Tibial nerve (tissue), 4 donors: ENCODE results near the gene NHEJ1. TPM values are rescaled to one million over a fixed set of nuclear protein-coding genes. Genes with fewer than 3 reads are reported as not detected.
A peak's percentile ranks its signal among the peaks of the same experiment; 100 is the strongest.

Source experiments
- DNase-seq, 2 donors: peaks; one replicate each; pipeline ENCODE4 v3.0.0-alpha.2; 2019; ENCODE audit warnings: low spot score in 2 of 2
- H3K27ac ChIP-seq, 4 donors: fragments of 200-600 bp; sonication (generic) in 3 of 4; one replicate each; pipeline ENCODE4 v1.5.1; 2017 to 2019; ENCODE audit warnings: mild to moderate bottlenecking in 1 of 4
- H3K27me3 ChIP-seq, 2 donors: fragments of 200-600 bp; sonication (generic) in 1 of 2; one replicate each; pipeline versions ENCODE4 v1.5.1 to v1.6.0; 2017 to 2019
- H3K36me3 ChIP-seq, 3 donors: fragments of 200-600 bp; sonication (generic); one replicate each; pipeline ENCODE4 v1.5.1; 2018 to 2019
- H3K4me1 ChIP-seq, 4 donors: fragments of 200-600 bp; sonication (generic) in 3 of 4; one replicate each; pipeline ENCODE4 v1.5.1; 2017 to 2019
- H3K4me3 ChIP-seq, 4 donors: fragments of 200-600 bp; sonication (generic) in 3 of 4; one replicate each; pipeline ENCODE4 v1.5.1; 2017 to 2019; ENCODE audit warnings: mild to moderate bottlenecking in 1 of 4, moderate library complexity in 1 of 4
- H3K9me3 ChIP-seq, 4 donors: fragments of 200-600 bp; sonication (generic) in 3 of 4; one replicate each; pipeline ENCODE4 v1.5.1; 2017 to 2019
- EP300 ChIP-seq, 2 donors: sonication (generic); formaldehyde crosslinking; IDR thresholded peaks; one replicate each; pipeline ENCODE4 v1.6.1; 2017; ENCODE audit warnings: antibody characterized with exemption in 2 of 2, mild to moderate bottlenecking in 1 of 2
- POLR2A ChIP-seq, 2 donors: fragments of 450-650 bp; IDR thresholded peaks; one replicate each; pipeline ENCODE4 v1.6.1; 2017; ENCODE audit warnings: antibody characterized with exemption in 2 of 2, mild to moderate bottlenecking in 2 of 2, moderate library complexity in 2 of 2
- WGBS, 2 donors: methylation state at CpG; one replicate each; pipeline ENCODE4 v1.1.5; 2018; 5-methylcytosine and 5-hydroxymethylcytosine counted together
- total RNA-seq, 4 donors: library from RNA; depleted of rRNA; stranded (reverse); fragments of >200 nt; gene quantifications; one replicate each; pipeline ENCODE4 v1.1.0, GENCODE V29; 2016
- TF ChIP-seq, protein P1 (sequence below), 5 experiments: fragments of 200-600 bp in 3 of 5; fragments of 450-650 bp in 2 of 5; sonication (generic) in 3 of 5; IDR thresholded peaks; one replicate each; pipeline ENCODE4 v1.5.1; 2016 to 2019; ENCODE audit warnings: antibody characterized with exemption in 5 of 5, mild to moderate bottlenecking in 3 of 5, moderate library complexity in 2 of 5

NHEJ1 gene
- total RNA-seq, 4 donors from 2014 or later, result 12.9 to 27.4 (median 17.6) TPM

GRCh38 chr2:219084791-219085190, 75.8 kb downstream of the NHEJ1 start:
- TF ChIP-seq, protein P1, sequence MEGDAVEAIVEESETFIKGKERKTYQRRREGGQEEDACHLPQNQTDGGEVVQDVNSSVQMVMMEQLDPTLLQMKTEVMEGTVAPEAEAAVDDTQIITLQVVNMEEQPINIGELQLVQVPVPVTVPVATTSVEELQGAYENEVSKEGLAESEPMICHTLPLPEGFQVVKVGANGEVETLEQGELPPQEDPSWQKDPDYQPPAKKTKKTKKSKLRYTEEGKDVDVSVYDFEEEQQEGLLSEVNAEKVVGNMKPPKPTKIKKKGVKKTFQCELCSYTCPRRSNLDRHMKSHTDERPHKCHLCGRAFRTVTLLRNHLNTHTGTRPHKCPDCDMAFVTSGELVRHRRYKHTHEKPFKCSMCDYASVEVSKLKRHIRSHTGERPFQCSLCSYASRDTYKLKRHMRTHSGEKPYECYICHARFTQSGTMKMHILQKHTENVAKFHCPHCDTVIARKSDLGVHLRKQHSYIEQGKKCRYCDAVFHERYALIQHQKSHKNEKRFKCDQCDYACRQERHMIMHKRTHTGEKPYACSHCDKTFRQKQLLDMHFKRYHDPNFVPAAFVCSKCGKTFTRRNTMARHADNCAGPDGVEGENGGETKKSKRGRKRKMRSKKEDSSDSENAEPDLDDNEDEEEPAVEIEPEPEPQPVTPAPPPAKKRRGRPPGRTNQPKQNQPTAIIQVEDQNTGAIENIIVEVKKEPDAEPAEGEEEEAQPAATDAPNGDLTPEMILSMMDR (IDR thresholded peaks at IDR 0.05), result no peak
- TF ChIP-seq EP300 (IDR thresholded peaks at IDR 0.05), result no peak
- TF ChIP-seq POLR2A (IDR thresholded peaks at IDR 0.05), result no peak
- Histone ChIP-seq H3K27ac (no peak overlapping the region), H3K4me3 (no peak overlapping the region), H3K27me3 (no peaks in the 10 kb centered on the region), H3K36me3 (peaks cover 0 to 14% (median 0%) of the 10 kb centered on the region in 3 donors), H3K4me1 (peaks cover 0 to 7% (median 0%) of the 10 kb centered on the region in 4 donors), H3K9me3 (no peaks in the 10 kb centered on the region)
- DNase-seq, result no peak

DNA sequence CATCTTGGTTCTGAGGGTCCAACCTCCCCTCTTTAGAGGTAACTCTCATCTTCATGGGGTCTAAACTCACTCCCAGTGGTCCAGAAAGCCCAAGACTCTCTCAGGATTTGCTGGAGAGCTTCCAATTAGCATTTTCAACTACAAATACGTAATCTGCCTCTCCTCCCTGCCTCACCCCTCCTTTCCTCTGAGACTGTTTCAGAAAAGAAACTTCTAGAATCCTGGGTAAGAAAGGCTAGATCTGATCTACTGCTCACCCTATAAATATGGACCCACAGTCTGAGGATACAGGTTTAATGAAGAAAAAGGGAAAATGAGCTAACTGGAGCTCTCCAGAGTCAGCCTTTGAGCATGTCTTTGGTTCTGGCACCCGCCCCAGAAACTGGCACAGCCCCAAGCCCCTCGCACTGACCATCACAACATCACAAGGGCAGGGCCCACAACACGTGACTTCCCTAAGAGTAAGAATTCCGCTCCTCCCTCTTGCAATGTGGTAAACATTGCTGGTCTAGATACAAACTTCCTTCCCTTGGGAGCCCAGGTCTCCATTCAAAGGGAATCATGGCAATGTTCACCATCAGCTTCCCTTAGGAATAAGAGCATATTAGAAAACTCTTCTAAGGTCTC, 78.2 kb downstream of the NHEJ1 start:
- TF ChIP-seq, protein P1 (IDR thresholded peaks at IDR 0.05), result no peak
- TF ChIP-seq EP300 (IDR thresholded peaks at IDR 0.05) (no peak), POLR2A (IDR thresholded peaks at IDR 0.05) (no peak)
- Histone ChIP-seq H3K27me3 (no peaks in the 10 kb centered on the region), H3K36me3 (peaks cover 0 to 12% (median under 1%) of the 10 kb centered on the region in 3 donors), H3K4me1 (peaks cover 0 to 7% (median 0%) of the 10 kb centered on the region in 4 donors), H3K4me3 (no peak overlapping the region), H3K27ac (no peak overlapping the region), H3K9me3 (no peaks in the 10 kb centered on the region)
- DNase-seq, result no peak
- 44 to 51% methylated on average over 5 of the region's 5 CpGs for whole genome bisulfite sequencing, 2 donors

DNA sequence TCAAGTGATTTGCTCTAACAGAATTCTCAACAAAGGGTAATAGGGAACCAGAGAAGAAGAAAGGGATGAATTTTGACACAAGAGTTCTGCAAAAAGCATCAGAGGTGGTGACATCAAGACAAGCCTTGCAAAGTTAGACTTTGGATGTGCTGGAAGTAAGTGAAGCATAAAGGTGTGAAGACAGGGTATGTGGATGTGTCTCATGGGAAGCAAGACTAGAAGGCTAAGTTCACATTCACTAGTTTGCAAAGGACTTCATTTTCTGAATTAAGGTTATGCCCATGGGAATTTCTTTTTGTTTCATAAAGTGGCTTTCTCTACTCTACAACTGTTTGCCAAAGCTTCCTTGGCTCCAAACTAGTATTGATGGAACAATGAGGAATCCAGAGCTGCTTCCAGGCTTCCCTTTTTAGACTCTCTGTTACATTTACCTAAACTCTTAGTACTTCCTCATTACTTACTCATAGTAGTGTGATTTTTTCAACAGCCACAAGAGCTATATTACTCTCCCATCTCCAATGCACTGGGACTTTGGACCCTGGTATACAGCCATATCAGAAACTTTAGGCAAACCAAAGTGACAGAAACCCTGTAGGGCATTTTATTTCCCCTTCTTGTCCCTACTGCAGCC, 78.8 kb downstream of the NHEJ1 start:
- Histone ChIP-seq H3K4me3 (no peak overlapping the region), H3K27ac (no peak overlapping the region)

GRCh38 chr2:219081096-219081495, 79.5 kb downstream of the NHEJ1 start:
- peaks cover 0 to 7% (median 0%) of the 10 kb centered on the region in 4 donors for H3K4me1 ChIP-seq
- 84 to 91% methylated on average over 7 of the region's 7 CpGs for WGBS, 2 donors
- H3K4me3 ChIP-seq, result no peak overlapping the region
- H3K27me3 ChIP-seq, result no peaks in the 10 kb centered on the region
- no peak overlapping the region for H3K27ac ChIP-seq
- no peaks in the 10 kb centered on the region for H3K9me3 ChIP-seq
- TF ChIP-seq POLR2A (IDR thresholded peaks at IDR 0.05) (no peak), EP300 (IDR thresholded peaks at IDR 0.05) (no peak)
- TF ChIP-seq, protein P1 (IDR thresholded peaks at IDR 0.05), result no peak
- no peak for DNase-seq
- H3K36me3 ChIP-seq, result peaks cover 0 to 21% (median 8%) of the 10 kb centered on the region in 3 donors

More for the DNA sequence above, 78.8 kb downstream of the NHEJ1 start:
- Histone ChIP-seq H3K27me3 (no peaks in the 10 kb centered on the region), H3K36me3 (peaks cover 0 to 17% (median 7%) of the 10 kb centered on the region in 3 donors), H3K9me3 (no peaks in the 10 kb centered on the region), H3K4me1 (peaks cover 0 to 7% (median 0%) of the 10 kb centered on the region in 4 donors)
- DNase-seq, result no peak
- TF ChIP-seq POLR2A (IDR thresholded peaks at IDR 0.05) (no peak), EP300 (IDR thresholded peaks at IDR 0.05) (no peak)
- TF ChIP-seq, protein P1 (IDR thresholded peaks at IDR 0.05), result no peak

DNA sequence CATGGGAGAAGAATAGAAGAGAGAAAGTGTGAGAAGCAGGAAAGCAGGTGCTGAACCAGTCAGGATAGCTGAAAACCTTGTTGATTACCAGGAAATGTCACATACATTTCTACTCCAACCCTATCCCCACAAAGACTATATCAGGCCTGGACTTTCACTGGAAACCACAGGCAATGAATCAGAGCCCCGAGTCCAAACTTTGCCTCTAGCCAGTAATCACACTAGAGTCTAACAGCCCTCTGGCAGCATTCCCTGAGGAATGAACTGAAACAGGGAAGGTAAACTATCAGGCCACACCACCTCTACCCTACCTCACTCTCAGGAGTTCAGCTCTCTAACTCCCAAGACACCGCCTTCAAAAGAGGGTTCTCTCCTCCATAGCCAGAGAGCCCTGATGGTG, 81.2 kb downstream of the NHEJ1 start:
- no peak for TF ChIP-seq POLR2A (IDR thresholded peaks at IDR 0.05)
- no peak for TF ChIP-seq EP300 (IDR thresholded peaks at IDR 0.05)
- TF ChIP-seq, protein P1 (IDR thresholded peaks at IDR 0.05), result no peak
- DNase-seq, result no peak
- H3K4me1 ChIP-seq, result peaks cover 0 to 7% (median 0%) of the 10 kb centered on the region in 4 donors
- H3K27ac ChIP-seq, result peak overlapping the region in 1 of 4 donors; percentile 37
- H3K9me3 ChIP-seq, result no peaks in the 10 kb centered on the region
- H3K4me3 ChIP-seq, result no peak overlapping the region
- 94% methylated on average over 2 of the region's 2 CpGs for WGBS, 2 donors
- H3K36me3 ChIP-seq, result peaks cover 0 to 37% (median 12%) of the 10 kb centered on the region in 3 donors
- H3K27me3 ChIP-seq, result no peaks in the 10 kb centered on the region
